SK-MEL-5 (cell line): ENCODE measurements around the gene PPP2R3A. TPM values are rescaled to one million over a fixed set of nuclear protein-coding genes. Genes with fewer than 3 reads are reported as not detected.
A peak's percentile ranks its signal among the peaks of the same experiment; 100 is the strongest.
"Not testable (repeated sequence)": the region's sequence is repeated elsewhere in the genome, so short reads cannot be mapped to it uniquely, and the experiment has no call there.

Source experiments
- DNase-seq: peaks from one replicate; pipeline ENCODE4 v3.0.0-alpha.2; 2016; ENCODE audit warnings: low read depth, low spot score
- in situ Hi-C: cut with HindIII; loops from 2 replicates; pipeline ENCODE4 v1.10.0; 2016; ENCODE audit warnings: low sequenced_read_pairs, high pct_unique_total_duplicates, low pct_unique_long_range_greater_than_20kb
- polyA plus RNA-seq, 2 experiments: library from polyadenylated mRNA; depleted of rRNA; stranded (reverse); fragments of >200 nt; gene quantifications; 2 replicates each; pipeline ENCODE4 v1.2.3, GENCODE V29; 2015
- total RNA-seq: library from RNA; depleted of rRNA; stranded (reverse); fragments of >200 nt; shearing (Covaris generic); gene quantifications from 2 replicates; pipeline ENCODE4 v1.2.3, GENCODE V29; 2014; rRNA removed

PPP2R3A gene, protein sequence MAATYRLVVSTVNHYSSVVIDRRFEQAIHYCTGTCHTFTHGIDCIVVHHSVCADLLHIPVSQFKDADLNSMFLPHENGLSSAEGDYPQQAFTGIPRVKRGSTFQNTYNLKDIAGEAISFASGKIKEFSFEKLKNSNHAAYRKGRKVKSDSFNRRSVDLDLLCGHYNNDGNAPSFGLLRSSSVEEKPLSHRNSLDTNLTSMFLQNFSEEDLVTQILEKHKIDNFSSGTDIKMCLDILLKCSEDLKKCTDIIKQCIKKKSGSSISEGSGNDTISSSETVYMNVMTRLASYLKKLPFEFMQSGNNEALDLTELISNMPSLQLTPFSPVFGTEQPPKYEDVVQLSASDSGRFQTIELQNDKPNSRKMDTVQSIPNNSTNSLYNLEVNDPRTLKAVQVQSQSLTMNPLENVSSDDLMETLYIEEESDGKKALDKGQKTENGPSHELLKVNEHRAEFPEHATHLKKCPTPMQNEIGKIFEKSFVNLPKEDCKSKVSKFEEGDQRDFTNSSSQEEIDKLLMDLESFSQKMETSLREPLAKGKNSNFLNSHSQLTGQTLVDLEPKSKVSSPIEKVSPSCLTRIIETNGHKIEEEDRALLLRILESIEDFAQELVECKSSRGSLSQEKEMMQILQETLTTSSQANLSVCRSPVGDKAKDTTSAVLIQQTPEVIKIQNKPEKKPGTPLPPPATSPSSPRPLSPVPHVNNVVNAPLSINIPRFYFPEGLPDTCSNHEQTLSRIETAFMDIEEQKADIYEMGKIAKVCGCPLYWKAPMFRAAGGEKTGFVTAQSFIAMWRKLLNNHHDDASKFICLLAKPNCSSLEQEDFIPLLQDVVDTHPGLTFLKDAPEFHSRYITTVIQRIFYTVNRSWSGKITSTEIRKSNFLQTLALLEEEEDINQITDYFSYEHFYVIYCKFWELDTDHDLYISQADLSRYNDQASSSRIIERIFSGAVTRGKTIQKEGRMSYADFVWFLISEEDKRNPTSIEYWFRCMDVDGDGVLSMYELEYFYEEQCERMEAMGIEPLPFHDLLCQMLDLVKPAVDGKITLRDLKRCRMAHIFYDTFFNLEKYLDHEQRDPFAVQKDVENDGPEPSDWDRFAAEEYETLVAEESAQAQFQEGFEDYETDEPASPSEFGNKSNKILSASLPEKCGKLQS (N-terminal part only)
- total RNA-seq = 9.7 and 10.9 TPM in 2 replicates
- polyA plus RNA-seq (2015; cell fraction: cytosol; rRNA removed) = 4.9 and 6.0 TPM in 2 replicates
- 5.4 and 6.0 TPM in 2 replicates for polyA plus RNA-seq (2015; cell fraction: nucleus; rRNA removed)

DNA sequence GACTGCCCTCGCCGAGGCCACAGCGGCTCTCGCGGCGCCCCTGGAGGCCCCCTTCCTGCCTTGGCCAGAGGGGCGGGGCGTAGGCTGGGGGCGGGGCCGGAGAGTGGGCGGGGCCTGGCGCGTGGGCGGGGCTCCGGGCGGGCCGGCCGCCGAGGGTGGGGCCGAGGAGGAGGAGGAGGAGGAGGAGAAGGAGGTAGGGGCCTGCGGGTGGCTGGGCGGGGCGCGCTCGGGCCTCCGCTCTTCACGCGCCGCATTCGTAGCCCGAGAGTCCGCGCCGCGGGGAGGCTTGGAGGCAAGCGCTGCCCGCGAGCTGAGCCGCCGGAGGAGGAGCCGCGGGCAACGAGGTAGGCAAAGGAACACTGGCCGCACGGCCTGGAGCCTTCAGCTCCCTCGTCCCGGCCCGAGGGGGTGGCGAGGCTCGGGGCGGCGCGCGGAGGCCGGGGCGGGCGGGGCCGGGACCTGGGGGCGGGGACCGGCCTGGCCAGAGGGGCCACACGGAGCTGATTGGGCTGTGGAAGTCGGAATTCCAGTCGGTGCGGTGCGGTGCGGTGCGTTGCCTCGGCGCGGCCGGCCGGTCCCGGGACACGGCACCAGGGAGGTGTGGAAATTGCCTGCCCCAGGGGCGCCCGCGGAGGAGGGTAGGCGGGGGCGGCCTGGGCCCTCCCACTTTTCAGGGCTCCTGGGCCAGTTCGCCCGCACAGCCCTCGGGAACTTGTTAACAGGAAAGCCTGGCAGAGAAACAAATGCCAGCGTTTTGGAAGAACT lies at the start of gene PPP2R3A:
TSS of gene PPP2R3A (plus strand) at position 223 of the 765 bp plus-strand sequence. CDS start 35,771 bp downstream, outside the sequence.
- peak; percentile 80 for DNase-seq
- in situ Hi-C loops = no loop called here

DNA sequence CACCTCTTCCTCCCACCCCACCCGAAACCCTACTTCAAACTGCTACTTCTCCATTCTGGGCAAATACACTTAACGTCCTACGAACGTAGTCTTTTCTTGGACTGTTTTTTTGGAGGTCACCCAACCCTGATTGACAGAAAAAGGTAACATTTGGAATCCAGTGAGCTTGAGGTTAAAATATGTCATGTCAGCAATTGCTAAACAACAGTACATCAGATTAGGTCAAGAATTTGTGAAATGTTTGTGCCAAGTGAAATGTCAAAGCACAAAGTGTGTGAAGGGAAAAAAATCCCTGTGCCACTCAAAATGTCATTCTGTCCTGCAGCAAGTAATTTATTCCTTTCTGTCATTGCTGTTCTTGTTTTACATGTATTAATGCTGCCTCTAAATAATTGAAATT lies 49.2 kb upstream of the PPP2R3A start:
- in situ Hi-C loops = no loop called here
- DNase-seq = no peak

DNA sequence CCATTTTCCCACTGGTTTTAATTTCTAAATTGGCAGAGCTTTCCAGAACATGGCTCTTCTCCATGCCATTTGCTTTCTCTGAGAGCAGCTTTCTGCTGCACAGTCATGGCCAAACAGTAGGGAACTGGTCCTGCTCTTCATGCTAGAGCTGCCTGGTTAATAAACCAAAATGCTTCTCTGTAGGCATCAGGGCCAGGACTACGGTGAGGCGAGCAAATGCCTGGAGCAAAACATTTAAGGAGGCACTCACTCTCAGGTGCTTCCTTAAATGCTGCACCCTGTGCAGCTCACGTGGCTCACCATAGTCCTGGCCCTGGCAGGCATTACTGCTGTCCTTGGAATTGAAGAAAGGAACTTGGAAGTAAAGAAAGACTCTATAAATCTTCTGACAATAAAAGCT lies 48.5 kb upstream of the PPP2R3A start:
- DNase-seq = no peak
- in situ Hi-C loops = no loop called here

DNA sequence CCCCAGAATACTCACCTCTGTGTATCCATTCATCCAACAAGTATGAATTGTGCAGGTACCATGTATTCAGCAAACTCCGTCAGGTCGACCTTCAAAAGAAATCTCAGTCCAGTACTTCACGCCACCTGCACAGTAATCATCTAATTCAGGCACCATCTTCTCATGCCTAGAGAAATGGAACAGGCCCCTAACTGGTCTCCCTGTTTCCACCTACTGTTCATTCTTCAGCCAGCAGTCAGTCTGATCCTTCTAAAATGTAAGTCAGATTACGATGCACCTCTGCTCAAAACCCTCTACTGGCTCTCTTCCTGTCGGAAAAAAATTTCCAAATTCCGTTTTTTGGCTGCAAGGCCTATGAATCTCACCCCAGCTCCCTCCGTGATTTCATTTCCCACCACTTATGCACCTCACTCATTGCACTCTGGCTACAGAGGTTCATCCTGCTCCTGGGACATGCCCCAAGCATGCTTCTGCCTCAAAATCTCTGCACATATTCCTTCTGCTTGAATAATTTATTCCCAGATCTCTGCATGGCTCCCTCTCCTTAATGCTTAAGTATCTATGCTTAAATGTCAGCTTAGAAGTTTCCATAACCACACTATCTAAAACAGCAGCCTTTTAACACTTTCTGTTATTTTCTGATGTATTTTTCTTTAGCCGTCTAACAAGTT lies 47.5 kb upstream of the PPP2R3A start:
- in situ Hi-C loops = no loop called here
- no peak for DNase-seq

DNA sequence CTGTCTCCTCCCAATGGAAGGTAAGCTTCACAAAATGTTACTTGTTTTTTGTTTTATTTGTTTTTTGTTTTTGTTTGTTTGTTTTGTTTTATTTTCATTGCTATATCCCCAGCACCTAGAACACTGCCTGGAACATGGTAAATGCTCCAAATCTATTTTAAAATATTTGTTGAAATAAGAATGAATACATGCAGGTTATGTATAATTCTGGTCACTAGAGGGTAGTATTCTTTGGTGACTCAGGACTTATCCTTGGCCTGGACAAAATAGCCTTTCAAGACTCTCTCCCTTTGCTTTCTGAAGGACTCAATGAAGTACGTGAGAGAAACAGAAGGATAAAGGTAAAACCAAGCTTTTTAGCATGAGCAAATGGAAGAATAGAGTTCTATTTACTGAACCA lies 46.9 kb upstream of the PPP2R3A start:
- in situ Hi-C loops = no loop called here

DNA sequence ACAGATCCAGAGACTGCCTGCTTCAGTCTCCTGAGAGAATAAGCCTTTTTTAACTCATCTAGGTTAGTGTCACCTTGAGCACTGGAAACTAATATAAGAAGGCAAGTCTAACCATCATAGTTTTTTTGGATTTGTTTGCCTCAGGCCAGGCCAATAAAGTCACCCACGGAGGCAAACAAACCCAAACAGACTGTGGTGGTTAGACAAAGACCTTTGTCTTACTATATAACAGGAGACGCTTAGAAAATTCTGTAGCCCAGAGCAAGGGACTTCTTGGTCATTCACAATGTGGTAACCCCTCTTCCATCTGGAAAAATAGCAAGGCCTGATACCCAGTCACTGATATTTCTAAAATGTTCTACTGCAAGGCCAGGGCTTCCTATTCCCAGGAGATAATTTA lies 45.3 kb upstream of the PPP2R3A start:
- in situ Hi-C loops = no loop called here

More for the DNA sequence above, 46.9 kb upstream of the PPP2R3A start:
- DNase-seq = peak; percentile 58

DNA sequence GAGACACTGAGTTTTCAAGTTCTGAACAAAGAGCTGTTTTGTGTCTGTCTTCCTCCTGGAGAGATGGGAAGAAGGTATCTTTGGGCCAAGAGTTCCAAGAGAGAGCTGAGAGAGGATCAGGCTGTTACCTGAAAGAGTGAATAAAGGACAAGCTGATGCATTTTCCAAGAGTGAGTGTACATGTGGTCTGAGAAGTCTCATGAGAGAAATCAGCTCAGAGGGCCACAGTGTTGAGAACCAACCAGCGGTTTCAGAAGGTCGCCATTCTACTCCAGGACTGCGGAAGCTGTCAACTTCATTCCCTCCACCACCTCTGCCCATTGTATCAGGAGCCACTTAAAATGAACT lies 42.7 kb upstream of the PPP2R3A start:
- no peak for DNase-seq
- in situ Hi-C loops = no loop called here

More for the DNA sequence above, 45.3 kb upstream of the PPP2R3A start:
- DNase-seq = no peak

DNA sequence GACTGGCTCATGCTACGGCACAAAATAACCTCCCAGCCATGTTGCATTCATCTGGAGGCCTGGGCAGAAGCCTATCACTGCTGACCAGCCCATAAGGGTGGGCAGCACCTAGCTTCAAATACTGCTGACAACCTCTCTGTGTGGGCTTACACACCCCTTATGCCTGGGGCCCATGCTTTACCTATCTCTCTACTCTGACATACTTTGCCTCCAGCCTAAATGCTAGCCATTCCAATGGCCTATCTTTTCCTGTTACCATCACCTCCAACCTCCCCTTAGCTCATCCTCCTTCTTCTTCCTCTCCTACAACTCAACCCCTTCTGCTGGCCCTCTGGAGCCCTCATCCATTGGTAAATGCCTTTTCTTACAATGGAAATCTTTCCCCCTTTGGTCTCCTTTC lies 41.0 kb upstream of the PPP2R3A start:
- in situ Hi-C loops = no loop called here
- no peak for DNase-seq

DNA sequence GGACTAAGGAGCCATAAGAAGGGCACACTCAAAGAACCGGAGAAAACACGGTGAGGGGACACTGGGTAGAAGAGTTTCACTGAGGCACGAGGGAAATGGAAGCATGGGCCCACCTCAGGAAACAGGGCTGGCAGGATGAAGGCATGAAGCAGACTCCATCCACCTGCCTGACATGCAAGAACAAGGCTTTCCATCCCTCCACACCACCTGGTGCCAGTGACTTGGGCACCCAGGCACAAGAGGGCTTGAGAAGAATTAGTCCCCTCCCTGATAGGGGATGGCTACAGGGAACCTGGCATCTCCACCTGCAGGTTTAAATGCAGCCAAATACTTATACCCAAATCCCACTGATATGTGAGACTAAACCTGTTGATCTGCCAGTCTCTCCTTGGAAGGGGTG lies 38.9 kb upstream of the PPP2R3A start:
- no peak for DNase-seq
- in situ Hi-C loops = no loop called here

DNA sequence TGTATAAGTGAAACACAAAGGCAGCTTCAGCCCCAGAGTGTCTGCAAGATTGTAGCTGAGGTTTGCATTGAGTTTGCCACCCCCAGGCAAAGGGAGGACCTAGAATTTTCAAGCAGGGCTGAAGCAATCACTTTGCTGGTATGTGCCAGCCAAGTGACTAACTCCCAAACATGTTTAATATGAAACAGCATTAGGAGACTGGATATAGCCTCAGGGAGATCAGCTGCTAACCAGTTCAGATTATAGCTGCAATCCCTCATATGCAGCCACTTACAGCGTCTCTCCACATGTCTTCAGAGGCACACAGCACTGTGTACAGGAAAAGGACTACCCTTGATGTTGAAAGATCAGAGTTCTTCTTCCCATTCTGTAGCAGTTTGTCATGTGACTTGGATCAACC lies 38.4 kb upstream of the PPP2R3A start:
- in situ Hi-C loops = no loop called here
- peak; percentile 48 for DNase-seq

DNA sequence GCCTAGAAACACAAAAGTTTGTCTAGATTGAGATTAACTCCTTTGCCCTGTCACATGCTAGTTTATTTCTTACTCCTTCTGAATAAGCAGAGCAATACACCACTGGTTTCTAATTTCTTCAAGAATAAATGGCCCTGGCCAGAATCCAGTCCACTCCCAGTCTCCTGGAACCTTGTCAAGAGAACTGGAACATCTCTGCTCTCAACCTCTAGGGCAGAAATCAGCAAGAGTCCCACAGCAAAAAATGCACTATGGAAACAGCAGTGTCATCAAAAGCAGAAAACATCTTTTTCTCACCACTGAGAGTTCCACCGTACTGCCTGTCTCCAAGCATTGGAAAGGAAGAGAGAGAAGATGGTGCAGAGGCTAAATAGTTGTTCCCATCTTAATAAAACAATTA lies 35.9 kb upstream of the PPP2R3A start:
- in situ Hi-C loops = no loop called here
- no peak for DNase-seq

DNA sequence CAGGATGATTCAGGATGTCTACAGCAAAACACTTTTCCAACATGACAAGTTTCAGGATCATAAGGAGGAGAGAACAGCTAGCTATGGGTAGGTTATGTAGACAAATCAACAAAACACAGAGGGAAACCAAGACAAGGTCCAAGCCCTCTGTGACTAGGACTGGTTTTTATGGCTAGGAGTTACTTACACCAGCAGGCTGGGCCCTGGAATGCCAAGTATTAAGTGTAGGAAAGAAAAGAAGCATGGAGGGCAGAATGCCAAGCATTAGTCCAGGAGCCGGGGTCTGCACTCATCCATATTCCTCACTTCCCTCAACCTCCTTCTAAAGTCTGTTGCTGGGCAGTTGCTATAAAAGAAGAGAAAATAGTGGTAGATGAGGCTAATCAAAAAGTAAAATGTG lies 35.3 kb upstream of the PPP2R3A start:
- in situ Hi-C loops = no loop called here
- no peak for DNase-seq

DNA sequence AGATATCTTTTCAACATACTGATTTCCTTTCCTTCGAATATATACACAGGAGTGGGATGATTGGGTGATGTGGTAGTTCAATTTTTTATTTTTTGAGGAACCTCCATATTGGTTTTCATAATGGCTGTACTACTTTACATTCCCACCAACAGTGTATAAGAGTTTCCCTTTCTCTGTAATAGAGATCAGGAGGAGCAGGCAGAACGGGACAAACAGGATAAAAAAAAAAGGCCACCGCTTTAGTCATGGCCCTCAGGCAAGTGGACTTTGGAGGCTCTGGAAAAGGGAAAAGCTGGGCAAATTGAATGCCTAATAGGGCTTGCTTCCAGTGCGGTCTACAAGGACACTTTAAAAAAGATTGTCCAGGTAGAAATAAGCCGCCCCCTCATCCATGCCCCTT lies 30.4 kb upstream of the PPP2R3A start:
- DNase-seq, in situ Hi-C loops: not testable (repeated sequence)

DNA sequence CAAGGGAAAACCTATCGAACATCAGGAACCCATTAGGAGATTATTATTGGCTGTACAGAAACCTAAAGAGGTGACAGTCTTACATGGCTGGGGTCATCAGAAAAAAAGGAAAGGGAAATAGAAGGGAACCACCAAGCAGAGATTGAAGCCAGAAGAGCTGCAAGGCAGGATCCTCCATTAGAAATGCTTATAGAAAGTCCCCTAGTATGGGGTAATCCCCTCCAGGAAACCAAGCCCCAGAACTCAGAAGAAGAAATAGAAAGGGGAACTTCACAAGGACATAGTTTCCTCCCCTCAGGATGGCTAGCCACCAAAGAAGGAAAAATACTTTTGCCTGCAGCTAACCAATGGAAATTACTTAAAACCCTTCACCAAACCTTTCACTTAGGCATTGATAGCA lies 27.8 kb upstream of the PPP2R3A start:
- in situ Hi-C loops, DNase-seq: not testable (repeated sequence)

DNA sequence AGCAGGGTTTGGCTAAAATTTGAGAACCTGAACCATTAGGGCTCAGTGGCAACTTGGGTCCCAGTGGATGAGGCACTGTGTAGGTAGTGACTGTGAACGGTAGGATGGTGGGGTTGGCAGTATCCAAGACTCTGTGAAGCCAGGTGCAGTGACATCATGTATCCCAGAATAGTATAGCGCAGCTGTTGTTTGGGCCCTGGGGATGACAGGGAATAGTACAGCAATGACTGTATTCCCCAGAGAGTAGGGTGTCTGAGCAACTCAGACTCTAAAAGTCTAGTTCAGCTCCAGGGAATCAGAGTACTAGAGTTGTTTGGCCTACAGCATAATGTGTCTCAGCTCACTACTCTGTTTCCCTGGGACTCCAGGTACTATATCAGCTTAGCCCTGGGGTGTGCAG lies 20.7 kb upstream of the PPP2R3A start:
- in situ Hi-C loops = no loop called here
- no peak for DNase-seq

DNA sequence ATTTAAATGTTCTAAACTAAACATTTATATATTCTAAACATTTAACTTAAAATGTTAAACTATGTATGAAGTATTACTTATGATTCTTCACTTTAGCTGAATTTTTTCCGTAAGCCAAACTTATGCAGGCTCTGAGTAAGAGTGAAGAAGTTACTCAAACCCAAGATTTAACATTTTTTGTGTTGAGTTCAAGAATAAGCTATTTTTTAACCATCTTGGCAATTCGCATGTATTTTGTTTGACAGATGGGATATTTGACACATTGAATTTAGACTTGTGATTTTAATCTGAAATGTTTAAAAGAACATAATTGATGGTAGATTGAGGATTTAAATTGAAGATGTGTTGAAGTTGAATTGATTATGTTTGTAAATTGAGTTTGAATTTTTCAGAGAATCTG lies 14.6 kb upstream of the PPP2R3A start:
- DNase-seq = no peak
- in situ Hi-C loops = no loop called here
